Measurements from ENCODE around the gene SLC27A4.
A peak's percentile ranks its signal among the peaks of the same experiment; 100 is the strongest.

The SLC27A4 gene

DNA sequence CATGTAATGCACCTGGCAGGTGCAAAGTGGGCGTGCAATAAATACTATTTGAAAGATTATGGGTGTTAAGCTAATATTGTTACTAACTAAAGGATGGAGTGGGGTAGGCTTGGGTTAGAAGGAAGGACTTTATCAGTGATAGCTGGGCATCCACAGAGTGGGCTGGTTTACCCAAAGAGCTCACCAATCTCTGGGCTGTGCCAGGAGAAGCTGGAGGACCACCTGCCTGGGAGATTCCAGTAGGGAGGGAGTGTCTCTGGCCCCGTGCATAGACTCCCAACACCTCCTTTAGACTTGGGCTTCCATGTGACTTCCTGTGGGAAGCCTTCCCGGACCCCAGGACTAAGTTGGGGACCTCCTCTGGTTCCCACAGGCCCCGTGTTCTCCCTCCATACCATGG, 25.2 kb downstream of the SLC27A4 start:
- no peak for DNase-seq (ENCODE audit: low spot score)

DNA sequence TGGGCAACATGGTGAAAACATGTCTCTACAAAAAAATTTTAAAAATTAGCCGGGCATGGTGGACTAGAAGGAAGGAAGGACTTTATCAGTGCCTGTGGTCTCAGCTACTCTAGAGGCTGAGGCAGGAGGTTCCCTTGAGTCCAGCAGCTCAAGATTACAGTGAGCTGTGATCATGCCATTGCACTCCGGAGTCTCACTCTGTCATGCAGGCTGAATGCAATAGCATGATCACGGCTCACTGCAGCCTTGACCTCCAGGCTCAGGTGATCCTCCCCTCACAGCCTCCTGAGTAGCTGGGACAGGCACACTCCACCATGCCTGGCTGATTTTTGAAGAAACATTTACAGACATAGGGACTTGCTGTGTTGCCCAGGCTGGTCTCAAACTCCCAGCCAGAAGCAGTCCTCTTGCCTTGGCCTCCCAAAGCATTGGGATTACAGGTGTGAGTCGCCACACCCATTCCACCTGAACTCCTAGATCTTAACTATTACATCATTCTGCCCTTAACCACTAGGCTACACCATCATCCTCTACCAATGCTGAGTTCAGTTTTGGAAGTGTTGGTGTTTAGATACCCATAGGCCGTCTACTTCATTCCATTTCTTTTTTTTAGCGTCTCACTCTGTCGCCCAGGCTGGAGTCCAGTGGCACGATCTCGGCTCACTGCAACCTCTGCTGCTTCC, 28.8 kb downstream of the SLC27A4 start:
- DNase-seq (ENCODE audit: low spot score), result no peak

DNA sequence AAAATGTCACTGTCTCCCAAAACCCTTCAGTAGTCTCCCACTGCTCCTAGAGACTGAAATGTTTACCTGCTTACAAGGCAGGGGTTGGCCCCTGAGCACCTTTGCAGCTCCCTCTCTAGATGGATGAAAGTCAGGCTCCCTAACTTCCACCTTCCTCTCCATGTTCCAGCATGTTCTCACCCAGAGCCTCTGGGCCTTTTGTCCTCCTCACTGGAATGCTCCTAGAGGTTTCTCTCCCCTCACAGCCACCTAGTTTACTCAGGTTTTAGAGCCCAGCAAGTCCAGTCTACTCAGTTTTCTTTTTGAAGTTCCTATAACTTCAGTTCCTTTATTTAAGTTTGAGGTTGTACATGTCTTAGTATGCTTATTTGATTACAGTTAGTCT, 30.0 kb downstream of the SLC27A4 start:
- no peak for DNase-seq (ENCODE audit: low spot score)

DNA sequence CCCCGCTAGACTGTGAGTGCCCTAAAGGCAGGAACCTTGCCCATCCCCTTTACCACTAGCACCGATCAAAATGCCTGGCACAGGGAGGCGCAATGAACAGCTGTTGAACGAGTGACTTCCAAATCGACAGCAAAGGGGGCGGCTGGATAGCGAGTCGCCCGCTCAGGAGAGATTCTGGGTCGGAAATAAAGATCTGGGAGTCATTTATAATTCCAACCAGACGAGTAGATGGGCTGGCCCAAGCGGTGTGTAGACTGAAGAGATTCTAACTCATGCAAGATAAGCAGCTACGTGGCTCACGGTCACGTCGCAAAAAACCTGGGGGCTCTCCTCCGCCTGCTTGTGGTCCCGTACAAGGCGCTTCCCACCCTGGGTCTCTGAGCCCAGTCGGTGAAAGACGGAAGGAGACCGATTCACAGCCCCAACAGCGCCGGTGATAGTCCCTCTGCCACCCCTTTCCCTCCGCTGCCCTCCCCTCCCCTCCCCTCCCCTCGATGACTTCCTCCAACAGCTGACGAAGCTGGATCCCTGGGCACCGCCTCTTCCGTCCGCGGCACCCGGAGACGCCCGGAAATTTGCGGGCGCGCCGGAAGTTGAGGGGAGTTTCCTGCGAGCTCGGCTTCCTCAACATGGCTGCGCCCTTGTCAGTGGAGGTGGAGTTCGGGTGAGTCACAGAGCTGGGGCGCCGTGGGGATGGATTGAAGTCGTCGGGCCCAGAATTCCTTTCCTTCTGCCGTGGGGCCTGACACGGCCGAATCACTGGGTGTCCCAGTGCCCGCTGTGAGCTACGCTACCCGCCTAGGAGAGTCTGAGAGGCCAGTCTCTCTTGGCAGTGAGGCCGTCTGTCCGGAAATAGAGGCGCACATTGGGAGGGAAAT, 30.7 kb downstream of the SLC27A4 start, which contains the start of gene URM1:
Gene URM1, plus strand, starts transcription at position 623 of the 878 bp plus-strand sequence. Its CDS starts 7 bp downstream, at position 630.
- DNase-seq (ENCODE audit: low spot score), result peak; percentile 97

DNA sequence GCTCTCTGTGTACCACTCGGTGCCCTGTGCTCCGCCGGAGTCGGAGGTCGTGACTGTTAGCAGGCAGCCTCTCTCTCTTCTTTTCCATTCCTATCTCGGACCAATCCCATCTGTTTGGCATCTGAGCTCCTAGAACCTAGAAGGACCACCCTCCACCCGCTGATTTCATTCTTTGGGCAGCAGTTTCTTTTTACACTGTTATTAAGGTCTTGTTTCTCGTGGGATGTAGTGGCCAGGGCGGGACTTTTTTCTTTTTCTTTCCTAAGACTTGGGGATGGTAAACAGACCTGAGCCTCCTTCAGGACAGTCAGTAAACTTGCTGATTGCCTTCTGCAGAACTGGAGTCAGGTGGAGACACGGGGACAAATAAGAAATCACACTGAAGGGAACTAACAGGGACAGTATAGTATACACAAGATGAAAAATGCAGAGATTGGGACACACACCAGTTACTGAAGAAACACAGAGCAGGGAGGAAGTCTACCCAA, 31.3 kb downstream of the SLC27A4 start:
- no peak for DNase-seq (ENCODE audit: low spot score)

DNA sequence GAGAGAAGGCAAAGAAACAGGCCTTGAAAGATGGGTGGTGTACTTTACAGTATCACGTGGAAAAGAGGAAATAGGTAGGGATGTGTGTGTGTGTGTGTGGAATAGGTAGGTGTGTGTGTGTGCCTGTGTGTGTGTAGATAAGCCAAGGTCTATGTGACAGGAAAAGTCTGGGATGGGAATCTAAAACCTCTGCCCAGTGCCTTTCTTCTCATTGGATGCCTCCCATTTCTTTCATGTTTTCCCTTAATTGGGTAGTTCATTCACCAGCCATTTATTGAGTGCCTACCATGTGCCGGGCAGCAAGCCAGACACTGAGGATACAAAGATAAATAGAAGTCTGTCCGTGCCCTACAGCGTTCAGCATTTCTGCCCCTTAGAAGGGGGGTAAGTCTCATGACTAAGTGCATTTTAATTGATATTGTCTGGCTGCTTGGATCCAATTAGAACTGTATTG, 31.9 kb downstream of the SLC27A4 start:
- DNase-seq (ENCODE audit: low spot score), result peak; percentile 82

DNA sequence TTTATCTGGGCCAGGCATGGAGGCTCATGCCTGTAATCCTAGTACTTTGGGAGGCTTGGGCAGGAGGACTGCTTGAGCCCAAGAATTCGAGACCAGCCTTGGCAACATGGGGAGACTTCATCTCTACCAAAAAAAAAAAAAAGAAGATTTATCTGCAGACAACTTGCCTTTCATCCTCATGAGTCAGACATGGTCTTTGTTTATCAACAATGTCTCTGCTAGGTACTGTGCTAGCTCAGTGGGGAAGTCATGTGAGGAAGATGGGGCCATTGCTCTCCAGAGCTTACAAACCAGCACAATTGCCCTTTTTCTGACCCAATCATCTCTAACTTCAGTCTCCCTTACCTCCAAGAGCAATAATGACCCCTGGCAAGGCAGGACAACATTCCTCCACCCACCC, 32.5 kb downstream of the SLC27A4 start:
- DNase-seq (ENCODE audit: low spot score), result no peak

DNA sequence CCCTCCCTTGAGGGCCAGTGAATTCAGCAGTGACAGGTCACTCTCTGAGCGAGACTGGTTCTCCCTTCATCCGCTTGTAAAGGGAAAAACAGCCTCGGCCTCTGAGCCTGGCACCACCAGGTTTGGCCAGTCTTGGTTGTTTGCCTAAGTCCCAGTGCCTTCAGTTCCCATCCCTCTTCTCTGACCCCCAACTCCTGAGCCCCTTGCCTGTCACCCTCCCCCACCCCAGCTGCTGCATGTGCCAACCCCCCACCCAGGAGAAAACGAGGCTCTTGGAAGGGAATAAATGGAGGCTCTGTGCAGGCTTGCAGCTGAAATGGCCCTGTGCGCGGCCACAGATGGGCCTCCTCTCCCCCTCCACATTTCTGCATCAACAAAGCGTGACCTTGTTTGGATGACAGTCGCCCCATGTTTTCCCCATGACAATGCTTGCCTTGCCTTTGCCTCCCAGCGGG, 33.9 kb downstream of the SLC27A4 start:
- DNase-seq (ENCODE audit: low spot score), result peak; percentile 96

DNA sequence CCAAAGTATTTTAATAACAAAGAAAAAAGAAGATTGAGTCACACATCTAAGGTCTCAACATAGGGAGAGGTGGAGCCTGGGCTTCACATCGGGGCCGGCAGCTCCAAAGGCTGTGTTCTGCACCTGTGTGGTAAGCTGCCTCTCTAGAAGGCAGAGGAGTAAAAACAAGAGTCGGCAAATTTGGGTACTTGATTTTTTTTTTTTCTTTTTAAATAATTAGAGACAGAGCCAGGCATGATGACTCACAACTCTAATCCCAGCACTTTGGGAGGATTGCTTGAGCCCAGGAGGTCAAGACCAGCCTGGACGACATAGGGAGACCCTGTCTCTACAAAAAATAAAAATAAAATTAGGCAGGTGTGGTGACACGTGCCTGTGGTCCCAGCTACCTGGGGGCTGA, 35.5 kb downstream of the SLC27A4 start:
- DNase-seq (ENCODE audit: low spot score), result no peak

DNA sequence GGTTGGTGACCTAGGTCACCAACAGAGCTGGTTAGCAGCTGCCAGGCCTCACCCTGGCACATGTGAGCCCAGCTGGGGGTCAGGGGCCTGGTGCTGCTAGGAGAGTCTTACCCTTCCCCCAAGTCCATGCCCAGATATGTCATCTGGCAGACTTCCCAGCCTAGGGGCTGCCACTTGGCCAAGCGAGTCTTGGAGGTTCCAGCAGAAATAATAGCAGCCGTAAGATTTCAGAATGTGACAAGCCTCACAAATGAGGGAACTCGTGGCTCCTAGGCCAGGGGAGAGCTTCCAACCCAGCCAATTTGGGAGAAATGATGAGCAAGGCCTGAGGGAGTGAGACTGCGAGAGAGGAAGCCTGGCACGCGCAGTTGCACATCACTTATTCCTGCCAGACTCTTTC, 41.9 kb downstream of the SLC27A4 start:
- DNase-seq (ENCODE audit: low spot score), result peak; percentile 66

DNA sequence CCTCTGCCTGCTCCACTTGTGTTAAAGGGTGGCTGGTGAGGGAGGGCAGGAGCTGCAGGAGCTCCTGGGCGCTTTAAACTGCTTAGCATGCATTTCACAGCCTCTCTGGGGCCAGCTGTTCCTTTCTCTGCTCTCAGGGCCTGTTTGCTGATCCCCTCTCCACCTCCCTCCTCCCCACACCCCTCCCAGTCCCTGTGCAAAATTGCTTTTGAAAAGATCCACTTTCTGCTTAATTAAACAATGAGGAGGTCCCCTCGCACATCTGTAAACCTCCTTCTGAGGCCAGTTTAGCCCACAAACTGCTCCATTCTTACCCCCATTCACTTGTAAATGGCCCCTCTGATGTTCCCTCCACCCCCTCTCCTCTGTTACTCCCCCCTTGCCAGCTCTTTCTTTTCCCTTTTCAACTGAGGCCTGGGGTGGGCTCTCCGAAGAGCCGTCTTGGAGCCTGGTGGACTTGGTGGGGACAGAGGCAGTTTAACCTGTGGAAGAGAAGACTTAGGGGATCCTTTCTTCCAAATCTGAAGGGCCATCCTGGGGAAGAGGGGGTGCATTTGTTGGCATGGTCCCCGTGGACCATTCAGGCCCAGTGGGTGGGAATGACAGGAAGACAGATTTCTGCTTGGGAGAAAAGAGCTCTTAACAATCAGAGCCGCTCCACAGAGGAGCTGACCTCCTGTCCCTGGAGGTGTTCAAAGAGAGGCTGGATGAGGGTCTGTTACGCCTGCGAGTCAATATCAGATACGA, 42.9 kb downstream of the SLC27A4 start:
- DNase-seq (ENCODE audit: low spot score), result peak; percentile 90

DNA sequence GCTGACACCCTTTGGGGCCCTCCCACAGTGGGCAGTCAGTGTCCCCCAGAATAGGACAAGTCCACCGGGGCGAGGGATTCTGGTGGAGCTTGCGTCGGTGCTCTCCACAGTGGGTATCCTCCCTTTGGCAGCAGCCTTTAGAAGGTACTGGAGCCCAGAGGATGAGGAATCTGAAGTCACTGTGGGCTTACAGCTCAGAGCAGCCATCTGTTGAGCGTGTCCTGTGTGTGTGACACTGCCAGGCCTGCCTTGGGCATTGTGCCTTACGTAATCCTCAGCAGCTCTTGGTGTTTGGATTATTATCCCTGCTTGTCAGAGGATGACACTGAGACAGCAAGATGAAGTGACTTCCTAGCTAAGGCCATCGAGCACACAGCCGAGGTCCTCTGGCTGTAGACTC, 43.5 kb downstream of the SLC27A4 start:
- peak; percentile 92 for DNase-seq (ENCODE audit: low spot score)

DNA sequence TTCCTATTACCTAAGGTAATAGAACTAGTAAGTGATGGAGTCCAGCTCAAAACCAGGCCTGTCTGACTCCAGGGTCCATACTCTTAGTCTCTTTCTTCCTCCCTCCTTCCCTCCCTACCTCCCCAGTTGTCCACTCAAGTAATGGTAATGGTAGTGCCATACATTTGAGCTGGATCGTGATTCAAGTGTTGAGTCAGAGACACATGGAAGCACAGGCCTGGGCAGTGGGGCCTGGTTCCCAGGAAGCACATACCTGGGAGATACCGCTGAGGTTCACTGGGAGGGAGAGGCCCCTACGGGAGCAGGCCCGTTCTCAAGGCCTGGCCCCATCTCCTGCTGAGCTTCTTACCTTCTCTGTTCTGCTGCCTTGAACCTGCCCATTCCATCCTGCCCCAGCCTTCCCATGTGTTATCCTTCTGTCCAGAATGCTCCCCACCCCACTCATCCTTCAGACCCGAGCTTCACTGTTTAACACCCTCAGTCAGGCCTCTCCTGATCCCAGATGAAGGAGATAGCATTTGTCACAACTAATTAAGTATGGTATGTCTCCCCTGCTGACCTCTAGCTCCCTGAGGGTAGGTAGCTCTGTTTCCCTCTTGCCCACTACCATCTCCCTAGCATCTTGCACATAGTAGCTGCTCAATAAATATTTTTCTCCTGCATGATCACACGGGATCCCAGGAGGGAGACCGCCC, 44.6 kb downstream of the SLC27A4 start:
- DNase-seq (ENCODE audit: low spot score), result no peak

DNA sequence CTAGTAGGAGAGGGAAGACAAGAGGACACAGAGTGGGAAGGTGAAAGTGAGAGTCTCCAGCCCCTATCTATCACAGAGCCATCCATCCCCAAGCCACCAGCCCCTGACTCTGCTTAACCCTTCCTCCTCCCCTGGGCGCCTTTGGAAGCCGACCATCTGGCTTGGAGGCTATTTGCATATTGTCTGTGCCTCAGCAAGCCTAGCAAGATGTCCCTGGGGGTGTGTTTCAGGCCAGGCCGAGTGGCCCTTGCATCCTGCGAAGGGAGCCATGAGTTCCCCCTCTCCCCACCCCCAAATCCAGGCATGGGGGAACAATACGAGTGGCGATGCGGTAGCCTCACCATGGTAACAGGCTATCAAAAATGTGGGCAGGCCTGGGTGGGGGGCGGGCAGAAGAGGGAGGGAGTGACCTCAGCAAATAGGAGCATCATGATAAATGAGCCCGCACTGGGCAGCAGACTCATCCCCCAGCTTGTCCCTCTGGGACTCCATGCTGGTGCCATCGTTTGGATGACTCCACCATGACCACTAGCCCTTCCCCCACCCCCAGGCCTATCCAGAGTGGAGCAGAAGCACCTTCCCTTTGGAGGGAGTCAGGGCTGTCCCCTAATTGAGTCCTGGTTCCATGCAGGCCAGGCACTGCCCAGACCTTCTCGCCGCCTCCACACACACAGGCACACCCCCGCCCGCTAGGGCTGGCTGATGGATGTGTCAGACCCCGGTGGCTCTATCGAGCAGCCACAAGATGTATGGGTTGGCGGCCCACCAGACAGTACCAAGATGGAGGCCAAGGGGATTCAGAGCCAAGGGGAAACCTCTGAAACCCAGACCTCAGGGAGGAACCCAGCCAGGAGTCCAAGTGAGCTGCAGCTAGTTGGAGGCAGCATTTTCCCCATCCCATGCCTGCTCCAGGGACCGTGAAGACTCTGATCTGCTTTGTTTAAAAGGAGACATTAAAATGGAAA, 45.5 kb downstream of the SLC27A4 start:
- no peak for DNase-seq (ENCODE audit: low spot score)

DNA sequence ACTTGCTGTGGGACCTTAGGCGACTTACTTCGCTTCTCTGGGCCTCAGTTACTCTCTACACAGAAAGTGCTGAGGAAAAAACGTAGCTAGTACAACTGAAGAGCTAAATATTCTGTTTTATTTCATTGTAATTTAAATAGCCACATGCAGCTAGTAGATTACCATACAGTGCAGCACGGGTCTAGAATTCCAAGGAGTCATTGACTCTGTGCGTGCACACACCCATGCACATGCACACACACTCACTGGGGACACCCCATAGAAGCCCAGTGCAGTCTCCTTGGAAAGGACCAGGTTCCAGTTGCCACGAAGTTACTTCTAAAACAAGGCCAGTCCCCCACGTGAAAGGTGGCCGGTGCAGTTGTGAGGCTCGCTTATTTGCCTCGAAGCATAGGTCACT, 47.8 kb downstream of the SLC27A4 start:
- DNase-seq (ENCODE audit: low spot score), result no peak

DNA sequence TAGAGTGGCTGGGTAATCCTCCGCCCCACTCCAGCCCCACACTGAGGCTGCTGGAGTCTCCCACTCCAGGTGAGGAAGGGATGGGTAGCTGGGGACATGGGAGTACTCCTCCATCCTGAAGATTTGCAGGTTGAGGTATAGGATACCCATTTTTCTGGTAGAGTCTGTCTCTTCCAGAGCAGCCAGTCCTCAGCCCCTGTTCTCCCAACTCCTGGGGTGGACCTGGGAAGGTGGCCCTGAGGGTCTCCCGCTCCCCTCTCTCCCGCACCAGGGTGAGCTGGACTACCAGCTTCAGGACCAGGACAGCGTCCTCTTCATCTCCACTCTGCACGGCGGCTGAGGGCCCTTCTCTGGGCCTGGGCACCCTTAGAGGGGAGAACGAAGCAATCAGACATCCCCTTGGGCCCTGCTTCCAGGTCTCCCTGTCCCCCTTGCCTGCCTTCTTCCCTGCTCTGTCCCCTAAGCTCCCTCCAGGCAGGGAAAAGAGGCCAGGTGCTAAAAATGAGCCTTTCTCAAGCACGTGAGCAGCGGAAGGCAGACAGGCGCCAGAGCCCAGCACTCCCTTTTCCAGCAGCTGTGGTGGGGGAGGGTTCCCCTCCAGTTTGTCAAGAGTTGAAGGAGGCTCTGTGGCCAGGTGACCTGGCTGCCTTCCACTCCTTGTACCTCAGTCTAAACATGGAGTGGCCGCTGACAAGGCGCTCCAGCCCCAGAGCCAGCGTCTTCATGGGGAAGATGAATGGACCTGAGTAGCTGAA, 49.2 kb downstream of the SLC27A4 start:
- DNase-seq (ENCODE audit: low spot score), result peak; percentile 35

DNA sequence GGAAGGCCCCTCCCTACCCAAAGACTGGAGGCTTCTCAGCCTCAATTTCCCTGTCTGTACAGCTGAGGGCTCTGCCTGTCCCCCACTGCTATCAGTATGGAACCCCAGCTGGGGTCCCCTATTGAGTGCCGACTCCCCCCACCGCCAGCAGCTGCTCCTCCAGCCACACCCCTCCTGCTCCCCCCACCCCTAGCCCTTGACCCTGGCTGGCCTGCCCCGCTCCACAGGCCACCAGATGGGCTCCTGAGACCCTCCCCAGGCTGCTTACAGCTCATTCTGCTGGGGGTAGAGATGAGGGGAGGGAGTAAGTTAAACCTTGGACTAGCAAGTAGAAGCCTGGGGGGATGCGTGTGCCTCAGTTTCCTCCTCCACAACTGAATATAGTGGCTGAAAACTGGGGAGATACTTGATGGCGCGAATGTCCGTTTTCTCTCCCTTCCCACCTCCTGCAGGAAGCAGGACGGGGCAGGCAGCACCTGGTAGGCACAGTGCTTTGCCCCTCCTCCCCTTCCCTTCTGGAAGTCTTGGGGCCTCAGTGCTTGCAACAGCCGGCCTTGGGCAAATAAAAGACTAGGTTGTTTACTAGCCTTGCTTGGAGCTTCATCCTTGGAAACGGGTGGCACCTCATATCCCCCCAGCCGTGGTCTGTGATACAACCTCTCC, 50.0 kb downstream of the SLC27A4 start:
- DNase-seq (ENCODE audit: low spot score), result no peak

DNA sequence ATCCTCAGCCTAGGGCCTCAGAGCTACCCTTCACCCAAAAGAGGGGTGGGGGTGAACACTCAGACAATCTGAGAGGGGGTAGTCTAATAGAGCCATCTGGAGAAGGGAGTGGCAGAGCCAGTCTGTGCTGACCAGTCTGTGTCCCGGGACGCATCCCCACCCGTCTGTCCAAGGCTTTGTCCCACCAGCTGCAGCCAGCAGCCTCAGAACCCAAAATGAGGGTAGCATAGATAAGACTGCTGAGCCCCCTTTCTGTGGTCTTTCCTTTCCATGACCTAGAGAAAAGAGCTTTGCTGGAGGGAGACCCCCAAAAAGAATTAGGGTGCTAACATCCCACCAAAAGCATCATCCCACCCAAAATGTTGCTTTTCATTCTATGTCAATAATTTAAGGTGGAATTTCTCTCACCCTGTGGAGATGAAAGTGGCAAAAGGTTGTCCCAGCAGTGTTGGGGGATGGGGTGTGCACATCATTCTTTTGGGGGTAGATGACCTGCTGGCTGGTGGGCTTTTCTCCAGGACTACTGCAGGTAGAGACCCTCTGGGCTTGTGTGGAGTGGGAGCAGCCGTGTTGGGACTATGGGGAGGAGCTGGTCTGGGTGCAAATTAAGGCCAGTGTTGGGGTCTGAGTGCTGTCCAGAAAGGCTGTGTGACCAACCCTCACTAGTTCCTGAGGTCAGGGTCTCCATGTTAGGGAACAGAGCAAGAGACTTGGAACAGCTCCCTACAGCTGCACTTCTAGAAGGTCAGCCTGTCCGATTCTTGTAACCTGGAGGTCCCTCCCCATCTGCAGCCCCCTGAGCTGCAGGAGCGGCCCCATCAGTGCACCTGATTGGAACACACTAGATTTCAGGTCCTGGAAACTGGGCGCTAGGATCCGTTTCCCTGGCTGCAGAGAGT, 50.7 kb downstream of the SLC27A4 start:
- peak; percentile 85 for DNase-seq (ENCODE audit: low spot score)

Data from Ammon's horn (tissue), 1 donor.